ENCODE measurements around the gene SHMT2.

The SHMT2 gene

GRCh38 chr12:57198329-57198728, 31.2 kb upstream of the SHMT2 start:
- no peak for DNase-seq

GRCh38 chr12:57199191-57199590, 30.3 kb upstream of the SHMT2 start:
- DNase-seq = no peak

- no peak for DNase-seq
These were observed 29.0 kb upstream of the SHMT2 start for GRCh38 chr12:57200497-57200896.

- DNase-seq = no peak
These were observed 28.3 kb upstream of the SHMT2 start for GRCh38 chr12:57201219-57201618.

GRCh38 chr12:57201631-57202030, 27.9 kb upstream of the SHMT2 start:
- no peak for DNase-seq

- DNase-seq = no peak
These were observed 27.2 kb upstream of the SHMT2 start for GRCh38 chr12:57202321-57202720.

GRCh38 chr12:57203201-57203600, 26.3 kb upstream of the SHMT2 start:
- DNase-seq = no peak

- DNase-seq = no peak
These were observed 25.7 kb upstream of the SHMT2 start for GRCh38 chr12:57203791-57204190.

GRCh38 chr12:57204454-57204853, 25.1 kb upstream of the SHMT2 start:
- no peak for DNase-seq

GRCh38 chr12:57205186-57205585, 24.3 kb upstream of the SHMT2 start:
- DNase-seq = no peak

GRCh38 chr12:57205931-57206330, 23.6 kb upstream of the SHMT2 start:
- DNase-seq = no peak

GRCh38 chr12:57207731-57208630, 21.5 kb upstream of the SHMT2 start:
- DNase-seq = no peak

- DNase-seq = no peak
These were observed 20.8 kb upstream of the SHMT2 start for GRCh38 chr12:57208631-57209282.

- DNase-seq = no peak
These were observed 19.6 kb upstream of the SHMT2 start for GRCh38 chr12:57209916-57210315.

GRCh38 chr12:57210461-57210860, 19.1 kb upstream of the SHMT2 start:
- DNase-seq = no peak

GRCh38 chr12:57210926-57211692, 18.4 kb upstream of the SHMT2 start:
- no peak for DNase-seq

- no peak for DNase-seq
These were observed 17.5 kb upstream of the SHMT2 start for GRCh38 chr12:57211791-57212700.

- DNase-seq = no peak
These were observed 16.8 kb upstream of the SHMT2 start for GRCh38 chr12:57212701-57213057.

- DNase-seq = peak; percentile 59
These were observed 16.3 kb upstream of the SHMT2 start for GRCh38 chr12:57213058-57213715.

GRCh38 chr12:57213763-57214397, 15.6 kb upstream of the SHMT2 start:
- no peak for DNase-seq

GRCh38 chr12:57214398-57214781, 15.1 kb upstream of the SHMT2 start:
- DNase-seq = peak; percentile 36

- DNase-seq = no peak
These were observed 14.4 kb upstream of the SHMT2 start for GRCh38 chr12:57215065-57215464.
